Activated gamma-delta T cell treated with Interleukin-2 at 50 U/mL for 16 hours (primary cell): Measurements from ENCODE around the gene PRICKLE2.

Experiments used
- DNase-seq: peaks from one replicate; pipeline ENCODE4 v3.0.0-alpha.2; 2020

The PRICKLE2 gene, protein sequence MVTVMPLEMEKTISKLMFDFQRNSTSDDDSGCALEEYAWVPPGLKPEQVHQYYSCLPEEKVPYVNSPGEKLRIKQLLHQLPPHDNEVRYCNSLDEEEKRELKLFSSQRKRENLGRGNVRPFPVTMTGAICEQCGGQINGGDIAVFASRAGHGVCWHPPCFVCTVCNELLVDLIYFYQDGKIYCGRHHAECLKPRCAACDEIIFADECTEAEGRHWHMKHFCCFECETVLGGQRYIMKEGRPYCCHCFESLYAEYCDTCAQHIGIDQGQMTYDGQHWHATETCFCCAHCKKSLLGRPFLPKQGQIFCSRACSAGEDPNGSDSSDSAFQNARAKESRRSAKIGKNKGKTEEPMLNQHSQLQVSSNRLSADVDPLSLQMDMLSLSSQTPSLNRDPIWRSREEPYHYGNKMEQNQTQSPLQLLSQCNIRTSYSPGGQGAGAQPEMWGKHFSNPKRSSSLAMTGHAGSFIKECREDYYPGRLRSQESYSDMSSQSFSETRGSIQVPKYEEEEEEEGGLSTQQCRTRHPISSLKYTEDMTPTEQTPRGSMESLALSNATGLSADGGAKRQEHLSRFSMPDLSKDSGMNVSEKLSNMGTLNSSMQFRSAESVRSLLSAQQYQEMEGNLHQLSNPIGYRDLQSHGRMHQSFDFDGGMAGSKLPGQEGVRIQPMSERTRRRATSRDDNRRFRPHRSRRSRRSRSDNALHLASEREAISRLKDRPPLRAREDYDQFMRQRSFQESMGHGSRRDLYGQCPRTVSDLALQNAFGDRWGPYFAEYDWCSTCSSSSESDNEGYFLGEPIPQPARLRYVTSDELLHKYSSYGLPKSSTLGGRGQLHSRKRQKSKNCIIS

GRCh38 chr3:64224826-64225610, at the start of gene PRICKLE2:
Gene PRICKLE2 (minus strand): TSS chr3:64225466. CDS start chr3:64198927, 26,539 bp downstream.
- DNase-seq = no peak

DNA sequence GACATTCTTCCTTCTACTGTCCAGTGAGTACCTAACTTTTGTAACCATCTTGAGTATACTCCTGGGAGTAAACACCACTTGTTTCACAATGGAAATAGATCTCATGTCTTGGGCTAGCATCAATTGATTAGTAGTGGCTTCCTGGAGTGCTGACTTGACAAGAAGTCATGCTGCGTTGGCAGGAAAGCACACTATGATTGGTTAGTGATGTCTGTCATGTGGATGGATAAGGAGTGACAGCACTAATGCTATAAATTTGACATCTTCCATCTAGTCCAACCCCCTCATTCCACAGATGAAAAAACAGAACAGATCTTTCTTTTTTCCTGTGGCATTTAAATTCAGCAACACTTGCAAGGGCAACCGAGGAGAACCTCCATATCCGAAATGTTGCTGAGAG, 47.6 kb upstream of the PRICKLE2 start:
- DNase-seq = no peak

DNA sequence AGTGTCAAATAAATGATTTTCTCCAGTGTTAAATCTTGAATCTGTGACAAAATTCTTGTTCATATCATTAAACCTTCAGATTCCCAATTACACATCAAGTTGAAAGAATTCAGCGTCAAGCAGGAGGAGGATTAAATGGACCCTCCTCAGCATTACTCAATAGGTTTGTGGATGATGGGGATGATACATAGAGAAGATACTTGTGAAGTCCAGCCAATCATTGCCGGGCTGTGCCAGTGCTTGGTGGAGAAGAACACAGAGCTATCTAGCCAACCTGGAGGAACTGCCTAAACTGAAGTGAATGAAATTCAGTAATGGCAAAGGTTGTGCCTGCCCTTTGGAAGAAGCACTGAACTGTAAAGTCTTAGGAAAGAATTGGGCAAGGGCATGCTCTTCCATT, 47.0 kb upstream of the PRICKLE2 start:
- DNase-seq = no peak

DNA sequence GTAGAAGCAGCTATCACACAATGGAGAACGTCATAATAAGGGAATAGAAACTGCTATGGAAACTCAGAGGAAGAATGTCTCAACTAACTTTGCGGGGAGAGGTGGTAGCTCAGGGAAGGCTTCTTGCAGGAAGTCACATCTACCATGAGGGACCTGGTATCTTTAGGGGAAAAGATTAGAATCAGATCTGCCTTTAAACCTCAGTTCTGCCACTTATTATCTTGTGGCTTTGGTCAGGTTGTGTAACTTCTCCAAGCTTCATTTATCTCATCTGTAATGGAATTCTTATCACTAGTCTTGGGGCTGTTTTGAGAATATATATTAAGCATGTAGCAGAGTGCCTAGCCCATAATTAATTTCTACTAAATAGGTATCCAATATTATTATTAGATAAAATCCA, 46.4 kb upstream of the PRICKLE2 start:
- DNase-seq = no peak

GRCh38 chr3:64270866-64271260, 45.6 kb upstream of the PRICKLE2 start:
- DNase-seq = no peak

DNA sequence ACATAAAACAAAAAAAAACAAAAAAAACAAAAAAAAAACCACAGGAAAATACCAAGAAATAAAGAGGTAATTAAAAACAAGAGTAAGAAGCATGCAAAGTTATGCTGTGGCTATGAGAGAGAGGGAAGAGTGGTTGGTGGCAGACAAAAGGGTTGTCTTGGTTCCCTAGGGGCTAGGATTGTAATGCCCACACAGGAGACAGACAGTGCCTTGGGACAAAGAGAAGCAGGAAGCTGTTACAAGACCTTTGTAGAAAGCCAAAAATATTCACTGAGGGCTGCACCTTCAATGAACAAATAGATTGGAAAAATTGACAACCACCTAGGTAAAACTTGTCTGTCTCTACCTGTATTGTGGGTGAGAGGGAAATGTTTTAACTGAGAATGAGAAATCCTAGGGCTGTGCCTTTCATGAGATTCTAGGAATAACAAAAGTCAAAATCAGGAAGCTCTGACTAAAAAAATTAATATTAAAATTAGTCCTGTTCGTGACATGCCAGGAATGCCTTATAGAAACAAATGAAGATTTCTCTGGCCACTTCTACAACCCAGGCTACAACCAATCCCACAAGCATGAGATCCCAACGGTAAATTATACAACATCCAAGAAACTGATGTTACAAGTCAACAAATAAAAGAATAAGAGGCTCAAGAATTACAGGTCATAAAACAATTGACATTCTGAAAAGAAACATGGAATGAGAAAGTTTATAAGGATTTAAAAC, 45.0 kb upstream of the PRICKLE2 start:
- no peak for DNase-seq

- DNase-seq = no peak
Observed at GRCh38 chr3:64268926-64269325, 43.7 kb upstream of the PRICKLE2 start.

DNA sequence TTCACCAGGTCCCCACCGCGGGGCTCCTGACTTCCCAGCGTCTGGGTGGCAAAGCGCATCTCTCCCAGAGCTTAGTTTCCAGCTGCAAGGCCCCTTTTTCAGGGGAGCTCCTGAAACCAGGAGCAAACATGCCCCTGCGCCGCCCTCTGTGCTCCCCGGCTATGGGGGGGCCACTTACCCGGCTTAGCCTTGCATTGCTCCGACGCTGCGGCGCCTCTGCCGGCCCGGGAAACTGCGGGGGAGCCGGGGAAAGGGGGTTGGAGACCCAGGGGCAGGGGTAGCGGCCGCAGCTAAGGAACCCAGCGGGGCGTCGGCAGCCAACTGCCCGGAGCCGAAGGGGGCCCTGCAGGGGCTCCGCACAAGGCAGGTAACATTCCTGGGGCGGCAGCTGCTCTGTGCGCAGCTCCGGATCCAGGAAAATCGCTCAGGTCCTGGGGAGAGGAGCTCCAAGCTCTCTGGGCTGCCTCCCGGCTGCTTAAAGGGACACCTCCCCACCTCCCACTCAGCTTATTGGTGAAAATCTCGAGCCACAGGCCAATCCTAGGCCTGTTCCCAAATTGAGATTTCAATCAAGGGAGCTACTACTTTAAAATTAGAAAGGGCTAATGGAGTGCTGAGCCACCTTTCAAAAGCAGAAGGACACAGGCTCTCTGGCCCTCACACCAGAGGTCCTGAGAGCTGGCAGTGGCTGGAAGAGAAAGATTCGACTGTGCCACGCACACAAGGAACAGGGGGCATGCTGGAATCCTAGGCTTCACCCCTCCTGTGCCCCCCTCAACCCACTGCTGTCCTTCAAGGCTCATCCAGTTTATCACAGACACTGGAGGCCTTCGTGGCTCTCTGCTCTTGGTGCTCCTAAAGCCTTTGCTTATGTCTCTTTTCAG, 42.7 kb upstream of the PRICKLE2 start:
- no peak for DNase-seq

- no peak for DNase-seq
Observed at GRCh38 chr3:64266983-64267382, 41.7 kb upstream of the PRICKLE2 start.

DNA sequence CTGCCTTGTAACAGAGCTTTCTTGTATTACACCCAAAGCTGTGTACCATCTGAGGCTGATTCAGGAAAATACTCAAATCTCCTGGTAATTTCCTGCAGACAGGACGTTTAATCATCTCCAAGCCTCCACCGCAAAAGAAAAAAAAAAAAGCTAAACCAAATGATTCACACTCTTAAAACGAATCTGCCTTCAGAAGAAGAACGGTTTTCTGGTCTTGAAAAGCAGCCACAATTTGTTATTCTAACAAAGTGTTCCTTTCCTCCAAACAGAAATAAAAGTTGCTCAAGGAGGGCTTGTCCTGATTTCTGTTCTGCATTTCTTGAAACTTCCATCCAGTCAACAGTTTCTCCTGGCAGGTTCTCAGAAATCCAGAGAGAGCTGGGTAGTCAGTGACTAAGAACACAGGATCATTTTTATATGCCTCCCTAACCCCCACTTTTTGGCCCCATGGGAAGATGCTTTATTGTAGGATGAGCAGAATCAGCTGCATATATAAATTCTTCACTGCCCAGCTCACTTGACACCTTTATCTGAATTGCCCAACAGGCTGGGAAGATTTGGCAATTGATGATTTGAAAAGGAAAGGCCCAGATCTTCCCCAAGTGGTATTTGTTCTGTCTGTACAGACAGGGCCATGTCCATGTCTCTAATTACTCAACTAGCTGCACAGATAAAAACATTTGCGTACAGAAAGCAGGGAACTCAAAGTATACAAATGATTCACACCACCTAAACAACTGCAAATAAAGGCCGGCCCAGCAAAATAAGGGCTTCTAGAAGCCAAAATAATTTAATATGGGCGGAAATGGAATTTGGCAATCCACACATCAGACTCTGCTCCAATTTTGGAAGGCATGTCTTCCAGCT, 41.0 kb upstream of the PRICKLE2 start:
- DNase-seq = no peak

DNA sequence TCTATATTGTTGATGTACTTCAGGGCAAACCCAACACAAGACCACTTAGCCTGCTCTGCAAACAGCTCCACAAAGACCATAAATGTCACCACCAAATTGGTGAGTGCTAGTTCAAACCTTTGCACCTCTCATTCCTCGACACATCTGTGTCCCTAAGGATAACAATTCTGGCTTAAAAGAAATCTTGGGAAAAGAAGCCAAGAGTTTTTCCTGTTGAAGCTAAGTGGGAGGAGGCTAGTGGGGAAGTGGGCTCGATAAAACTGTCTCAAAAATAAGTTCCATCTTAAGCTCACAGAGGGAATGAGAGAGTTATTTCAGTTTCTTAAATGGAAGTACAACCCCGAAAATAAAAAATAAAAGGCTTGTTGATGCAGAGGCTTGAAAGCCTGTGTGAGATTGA, 40.4 kb upstream of the PRICKLE2 start:
- no peak for DNase-seq

DNA sequence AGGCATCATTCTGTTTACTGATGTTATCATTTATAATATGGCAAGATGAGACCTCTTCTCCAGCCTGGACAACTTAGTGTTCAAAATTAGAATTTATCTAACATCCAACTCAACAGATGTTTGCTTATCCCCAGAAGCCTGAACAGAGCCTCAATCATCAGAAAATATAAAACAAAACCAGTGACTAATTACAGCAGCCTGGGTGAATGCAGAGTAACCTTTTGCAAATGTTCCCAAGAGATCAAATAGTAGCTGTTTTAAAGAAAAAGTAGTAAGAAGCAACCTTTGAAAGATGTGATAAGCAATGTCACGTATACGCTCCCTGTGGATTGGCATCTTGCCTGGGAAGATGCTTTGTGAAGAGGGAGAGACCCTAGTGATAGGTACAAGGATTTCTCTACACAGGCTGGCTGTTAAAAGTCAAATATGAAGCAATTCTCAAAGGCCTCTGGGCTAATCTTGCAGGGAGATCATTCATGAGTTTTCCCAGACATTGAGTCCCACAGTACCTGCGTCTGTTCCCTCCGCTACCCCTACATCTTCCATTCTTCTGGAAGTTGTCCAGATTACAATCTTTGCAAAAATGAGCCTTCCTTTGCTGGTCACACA, 39.3 kb upstream of the PRICKLE2 start:
- DNase-seq = no peak

DNA sequence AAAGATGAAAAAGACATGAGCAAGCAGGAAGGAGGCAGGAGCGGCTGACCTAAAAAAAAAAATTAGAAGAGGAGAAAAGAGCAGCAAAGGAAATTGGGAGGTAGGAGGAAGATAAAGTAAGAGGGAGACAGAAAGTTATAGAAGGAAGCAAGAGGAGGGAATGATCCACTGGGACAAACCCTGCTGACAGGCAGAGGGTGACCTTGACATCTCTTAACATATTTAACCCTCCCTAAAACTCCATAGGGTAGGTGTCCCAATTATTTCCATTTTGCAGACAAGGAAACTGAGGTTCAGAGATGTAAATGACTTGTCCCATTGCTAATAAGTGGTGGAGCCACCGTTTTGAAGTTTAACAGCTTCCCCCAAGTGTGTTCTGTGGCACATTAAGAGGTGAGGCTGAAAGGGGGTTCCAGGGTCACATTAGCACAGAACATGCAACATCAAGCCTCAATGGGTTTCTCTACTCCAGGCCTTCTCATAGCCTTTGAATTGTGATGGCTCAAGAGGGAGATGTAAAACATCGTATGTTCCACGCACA, 37.4 kb upstream of the PRICKLE2 start:
- DNase-seq = no peak

- no peak for DNase-seq
Observed at GRCh38 chr3:64260431-64260830, 35.2 kb upstream of the PRICKLE2 start.

DNA sequence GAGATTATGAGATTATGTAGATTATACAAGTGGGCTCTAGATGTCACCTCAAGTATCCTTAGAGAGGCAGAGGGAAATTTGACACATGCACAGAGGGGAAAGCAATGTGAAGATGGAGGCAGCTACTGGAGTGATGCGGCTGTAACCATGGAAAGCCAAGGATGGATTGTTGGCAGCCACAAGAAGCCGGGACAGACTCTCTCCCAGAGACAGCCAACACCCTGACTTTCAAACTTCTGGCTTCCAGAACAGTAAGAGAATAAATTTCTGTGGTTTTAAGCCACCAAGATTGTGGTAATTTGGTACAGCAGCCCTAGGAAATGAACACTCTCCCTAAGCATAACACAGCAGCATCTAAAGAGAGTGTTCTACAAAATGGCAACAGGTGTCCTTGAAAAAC, 34.4 kb upstream of the PRICKLE2 start:
- no peak for DNase-seq

- no peak for DNase-seq
Observed at GRCh38 chr3:64257100-64257755, 32.0 kb upstream of the PRICKLE2 start.

GRCh38 chr3:64255741-64256340, 30.6 kb upstream of the PRICKLE2 start:
- no peak for DNase-seq

- no peak for DNase-seq
Observed at GRCh38 chr3:64254443-64254842, 29.2 kb upstream of the PRICKLE2 start.

GRCh38 chr3:64253689-64254088, 28.4 kb upstream of the PRICKLE2 start:
- no peak for DNase-seq
